Esophagus muscularis mucosa (tissue), 3 donors: ENCODE results near the gene IGLL5.

Source experiments
- CTCF ChIP-seq, 3 experiments: fragments of 200-600 bp in 2 of 3; fragments of 450-650 bp in 1 of 3; sonication (generic) in 2 of 3; IDR thresholded peaks; one replicate each; pipeline ENCODE4 v1.5.1; 2017 to 2019; ENCODE audit warnings: antibody characterized with exemption in 3 of 3, mild to moderate bottlenecking in 2 of 3, moderate library complexity in 1 of 3
- EP300 ChIP-seq: sonication (generic); formaldehyde crosslinking; IDR thresholded peaks from one replicate; pipeline ENCODE4 v1.6.1; 2017; ENCODE audit warnings: antibody characterized with exemption

DNA sequence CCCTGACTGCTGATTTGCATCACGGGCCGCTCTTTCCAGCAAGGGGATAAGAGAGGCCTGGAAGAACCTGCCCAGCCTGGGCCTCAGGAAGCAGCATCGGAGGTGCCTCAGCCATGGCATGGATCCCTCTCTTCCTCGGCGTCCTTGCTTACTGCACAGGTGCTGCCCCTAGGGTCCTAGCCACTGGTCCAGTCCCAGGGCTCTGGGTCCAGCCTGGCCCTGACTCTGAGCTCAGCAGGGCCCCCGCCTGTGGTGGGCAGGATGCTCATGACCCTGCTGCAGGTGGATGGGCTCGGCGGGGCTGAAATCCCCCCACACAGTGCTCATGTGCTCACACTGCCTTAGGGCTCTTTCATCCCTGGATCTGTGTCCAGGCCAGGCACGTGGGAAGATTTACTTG, 7.0 kb upstream of the IGLL5 start:
- TF ChIP-seq CTCF (IDR thresholded peaks at IDR 0.05) (no peak), EP300 (no peak)
